Effector CD4-positive, alpha-beta T cell (primary cell): Measurements from ENCODE around the gene OR4S2. TPM values are rescaled to one million over a fixed set of nuclear protein-coding genes. Genes with fewer than 3 reads are reported as not detected.

Experiments
- DNase-seq: peaks from one replicate; pipeline ENCODE4 v3.0.0-alpha.2; 2020
- total RNA-seq: gene quantifications from one replicate; lab custom pipeline; 2026; lab: John Stamatoyannopoulos, UW

Gene OR4S2
- not detected for total RNA-seq

GRCh38 chr11:55648027-55648426, at the start of gene OR4S2:
TSS of gene OR4S2 (plus strand) at chr11:55648327. CDS start at chr11:55650904, 2,577 bp downstream.
- DNase-seq, result no peak

GRCh38 chr11:55607545-55607944, 40.6 kb upstream of the OR4S2 start, which contains the start of gene OR4C11:
TSS of gene OR4C11 (minus strand) at chr11:55607645. CDS start at chr11:55604373, 3,272 bp downstream.
- DNase-seq, result no peak

GRCh38 chr11:55624531-55624930, 23.6 kb upstream of the OR4S2 start:
- no peak for DNase-seq

GRCh38 chr11:55634813-55635212, 13.3 kb upstream of the OR4S2 start, which contains the start of gene OR4P4:
TSS of gene OR4P4 (plus strand) at chr11:55635113.
- no peak for DNase-seq

GRCh38 chr11:55652560-55652959, 4.4 kb downstream of the OR4S2 start:
- DNase-seq, result no peak

- DNase-seq, result no peak
Observed at GRCh38 chr11:55655096-55655495, 7.0 kb downstream of the OR4S2 start.

GRCh38 chr11:55658031-55658573, 10.0 kb downstream of the OR4S2 start:
- no peak for DNase-seq

- DNase-seq, result no peak
Observed at GRCh38 chr11:55658608-55659007, 10.5 kb downstream of the OR4S2 start.

GRCh38 chr11:55661901-55662300, 13.8 kb downstream of the OR4S2 start, which contains the start of gene OR4C6:
TSS of gene OR4C6 (plus strand) at chr11:55662201. CDS start at chr11:55665167, 2,966 bp downstream.
- DNase-seq, result no peak

- no peak for DNase-seq
Observed at GRCh38 chr11:55669376-55669775, 21.2 kb downstream of the OR4S2 start.

GRCh38 chr11:55673860-55674259, 25.7 kb downstream of the OR4S2 start:
- no peak for DNase-seq

- no peak for DNase-seq
Observed at GRCh38 chr11:55697817-55698216, 49.7 kb downstream of the OR4S2 start.

GRCh38 chr11:55701429-55701828, 53.3 kb downstream of the OR4S2 start:
- no peak for DNase-seq
